HepG2 (cell line): ENCODE data around the gene NKRF. TPM values are rescaled to one million over a fixed set of nuclear protein-coding genes. Genes with fewer than 3 reads are reported as not detected.

Experiments used
- AGO1 ChIP-seq: fragments of 200-400 bp; formaldehyde crosslinking; IDR thresholded peaks from 2 replicates; pipeline ENCODE4 v1.6.1; 2017; ENCODE audit warnings: mild to moderate bottlenecking, low read depth, low read length, moderate library complexity; ENCODE audit not compliant: poor library complexity, severe bottlenecking
- GFI1 ChIP-seq: sonication (generic); formaldehyde crosslinking; IDR thresholded peaks from 2 replicates; pipeline ENCODE4 v1.5.0; 2020; ENCODE audit warnings: missing genetic modification reagents, mild to moderate bottlenecking, borderline replicate concordance
- IKZF5 ChIP-seq: IDR thresholded peaks from 2 replicates; pipeline ENCODE4 v1.6.1; 2018; ENCODE audit warnings: missing genetic modification reagents, mild to moderate bottlenecking, missing compliant biosample characterization
- SMAD9 ChIP-seq: sonication (generic); formaldehyde crosslinking; IDR thresholded peaks from 2 replicates; pipeline ENCODE4 v1.5.1; 2020; ENCODE audit warnings: mild to moderate bottlenecking, missing genetic modification reagents
- TCF12 ChIP-seq, 2 experiments: fragments of 450-650 bp in 1 of 2; sonication (generic) in 1 of 2; formaldehyde crosslinking in 1 of 2; IDR thresholded peaks; 2 replicates each; pipeline versions ENCODE4 v1.6.1 to v1.8.0; 2017 to 2022; ENCODE audit warnings: antibody characterized with exemption in 1 of 2, mild to moderate bottlenecking in 1 of 2, missing genetic modification reagents in 1 of 2, moderate library complexity in 1 of 2
- ZNF235 ChIP-seq: sonication (generic); formaldehyde crosslinking; IDR thresholded peaks from 2 replicates; pipeline ENCODE4 v1.8.1; 2023; ENCODE audit warnings: mild to moderate bottlenecking, missing genetic modification reagents, borderline replicate concordance
- polyA plus RNA-seq, 8 experiments: library from polyadenylated mRNA; depleted of rRNA in 3 of 8; stranded (reverse) in 7 of 8; unstranded in 1 of 8; fragments of >200 nt; fragmentation: Illumina TruSeq in 4 of 8; extraction: Trizol in 4 of 8; gene quantifications; 2 replicates each; pipeline versions ENCODE4 v1.2.1 to v1.2.3, GENCODE V29; 2011 to 2016; ENCODE audit warnings: low read depth in 4 of 8, missing spikeins in 1 of 8, mixed read lengths in 1 of 8; ENCODE audit not compliant: insufficient read depth in 1 of 8
- total RNA-seq, 5 experiments: library from RNA; depleted of rRNA; stranded (reverse); fragments of >200 nt; fragmentation: Illumina TruSeq; extraction: Trizol; gene quantifications; 2 replicates each; pipeline ENCODE4 v1.2.3, GENCODE V29; 2016; ENCODE audit warnings: low read depth in 1 of 5
- TF ChIP-seq, protein P1 (sequence below): sonication (generic); formaldehyde crosslinking; IDR thresholded peaks from 2 replicates; pipeline ENCODE4 v1.4.0; 2020; ENCODE audit warnings: mild to moderate bottlenecking, missing genetic modification reagents
- TF ChIP-seq, protein P2 (sequence below): sonication (generic); formaldehyde crosslinking; IDR thresholded peaks from 2 replicates; pipeline ENCODE4 v1.5.1; 2020; ENCODE audit warnings: missing genetic modification reagents, mild to moderate bottlenecking, borderline replicate concordance
- TF ChIP-seq, protein P3 (sequence below): sonication (generic); formaldehyde crosslinking; IDR thresholded peaks from 2 replicates; pipeline ENCODE4 v1.5.0; 2020; ENCODE audit warnings: mild to moderate bottlenecking, missing genetic modification reagents, moderate library complexity

NKRF gene
- total and polyA plus RNA-seq, 2 of the 13 experiments (the other 11 are each of a cell fraction or from before 2014, with no cell fraction given), result 3.3 to 6.0 TPM

DNA sequence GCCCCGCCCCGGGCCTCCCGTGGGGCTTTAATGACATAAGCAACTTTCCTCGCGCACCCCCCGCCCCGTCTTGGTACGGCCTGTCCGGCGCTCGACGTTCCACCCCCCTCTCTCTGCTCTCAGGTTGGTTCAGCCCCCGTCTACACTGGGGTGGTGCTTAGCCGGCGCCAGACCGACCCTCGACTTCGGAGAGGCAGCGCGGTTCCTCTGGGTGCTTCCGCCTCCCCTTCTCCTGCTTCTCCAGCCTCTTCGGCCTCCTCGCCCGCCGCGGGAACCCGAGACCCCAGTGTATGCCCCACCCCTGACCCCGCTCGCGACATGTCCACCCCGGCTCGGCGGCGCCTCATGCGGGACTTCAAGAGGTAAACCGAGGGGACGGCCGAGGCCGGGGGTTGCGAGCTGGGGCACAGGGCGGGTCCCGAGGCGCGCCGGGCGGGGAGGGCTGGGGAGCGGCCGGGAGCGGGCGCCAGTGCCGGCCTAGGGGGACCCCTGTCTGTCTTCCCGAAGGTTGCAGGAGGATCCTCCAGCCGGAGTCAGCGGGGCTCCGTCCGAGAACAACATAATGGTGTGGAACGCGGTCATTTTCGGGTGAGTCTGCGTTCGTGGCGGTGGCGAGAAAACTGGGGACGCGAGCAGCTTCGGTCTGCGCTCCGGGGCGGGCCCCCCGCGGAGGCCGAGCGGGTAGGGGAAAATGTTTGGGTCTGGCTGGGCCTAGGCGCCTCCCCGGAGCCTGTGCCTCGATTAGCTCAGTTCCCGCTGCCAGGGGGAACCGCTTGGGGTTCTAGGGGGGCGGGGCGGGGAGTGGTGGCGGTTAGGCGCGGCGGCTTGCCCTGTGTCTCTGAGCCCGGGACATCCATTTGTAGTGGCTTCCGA is 31.6 kb downstream of the NKRF start, which contains the start of gene UBE2A (continued):
- TF ChIP-seq, protein P1, sequence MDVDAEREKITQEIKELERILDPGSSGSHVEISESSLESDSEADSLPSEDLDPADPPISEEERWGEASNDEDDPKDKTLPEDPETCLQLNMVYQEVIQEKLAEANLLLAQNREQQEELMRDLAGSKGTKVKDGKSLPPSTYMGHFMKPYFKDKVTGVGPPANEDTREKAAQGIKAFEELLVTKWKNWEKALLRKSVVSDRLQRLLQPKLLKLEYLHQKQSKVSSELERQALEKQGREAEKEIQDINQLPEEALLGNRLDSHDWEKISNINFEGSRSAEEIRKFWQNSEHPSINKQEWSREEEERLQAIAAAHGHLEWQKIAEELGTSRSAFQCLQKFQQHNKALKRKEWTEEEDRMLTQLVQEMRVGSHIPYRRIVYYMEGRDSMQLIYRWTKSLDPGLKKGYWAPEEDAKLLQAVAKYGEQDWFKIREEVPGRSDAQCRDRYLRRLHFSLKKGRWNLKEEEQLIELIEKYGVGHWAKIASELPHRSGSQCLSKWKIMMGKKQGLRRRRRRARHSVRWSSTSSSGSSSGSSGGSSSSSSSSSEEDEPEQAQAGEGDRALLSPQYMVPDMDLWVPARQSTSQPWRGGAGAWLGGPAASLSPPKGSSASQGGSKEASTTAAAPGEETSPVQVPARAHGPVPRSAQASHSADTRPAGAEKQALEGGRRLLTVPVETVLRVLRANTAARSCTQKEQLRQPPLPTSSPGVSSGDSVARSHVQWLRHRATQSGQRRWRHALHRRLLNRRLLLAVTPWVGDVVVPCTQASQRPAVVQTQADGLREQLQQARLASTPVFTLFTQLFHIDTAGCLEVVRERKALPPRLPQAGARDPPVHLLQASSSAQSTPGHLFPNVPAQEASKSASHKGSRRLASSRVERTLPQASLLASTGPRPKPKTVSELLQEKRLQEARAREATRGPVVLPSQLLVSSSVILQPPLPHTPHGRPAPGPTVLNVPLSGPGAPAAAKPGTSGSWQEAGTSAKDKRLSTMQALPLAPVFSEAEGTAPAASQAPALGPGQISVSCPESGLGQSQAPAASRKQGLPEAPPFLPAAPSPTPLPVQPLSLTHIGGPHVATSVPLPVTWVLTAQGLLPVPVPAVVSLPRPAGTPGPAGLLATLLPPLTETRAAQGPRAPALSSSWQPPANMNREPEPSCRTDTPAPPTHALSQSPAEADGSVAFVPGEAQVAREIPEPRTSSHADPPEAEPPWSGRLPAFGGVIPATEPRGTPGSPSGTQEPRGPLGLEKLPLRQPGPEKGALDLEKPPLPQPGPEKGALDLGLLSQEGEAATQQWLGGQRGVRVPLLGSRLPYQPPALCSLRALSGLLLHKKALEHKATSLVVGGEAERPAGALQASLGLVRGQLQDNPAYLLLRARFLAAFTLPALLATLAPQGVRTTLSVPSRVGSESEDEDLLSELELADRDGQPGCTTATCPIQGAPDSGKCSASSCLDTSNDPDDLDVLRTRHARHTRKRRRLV (CRISPR knock-in tag), result no peak
- TF ChIP-seq TCF12 (IDR thresholded peaks at IDR 0.05) (no peak), TCF12 (CRISPR knock-in tag; IDR thresholded peaks at IDR 0.05) (no peak), IKZF5 (0 out of 2 replicates have a peak, but pooled peaks have one; percentile 14), AGO1 (no peak), SMAD9 (CRISPR knock-in tag) (no peak), ZNF235 (CRISPR knock-in tag) (no peak), GFI1 (CRISPR knock-in tag) (0 out of 2 replicates have a peak, but pooled peaks have one; percentile 45)
- TF ChIP-seq, protein P2, sequence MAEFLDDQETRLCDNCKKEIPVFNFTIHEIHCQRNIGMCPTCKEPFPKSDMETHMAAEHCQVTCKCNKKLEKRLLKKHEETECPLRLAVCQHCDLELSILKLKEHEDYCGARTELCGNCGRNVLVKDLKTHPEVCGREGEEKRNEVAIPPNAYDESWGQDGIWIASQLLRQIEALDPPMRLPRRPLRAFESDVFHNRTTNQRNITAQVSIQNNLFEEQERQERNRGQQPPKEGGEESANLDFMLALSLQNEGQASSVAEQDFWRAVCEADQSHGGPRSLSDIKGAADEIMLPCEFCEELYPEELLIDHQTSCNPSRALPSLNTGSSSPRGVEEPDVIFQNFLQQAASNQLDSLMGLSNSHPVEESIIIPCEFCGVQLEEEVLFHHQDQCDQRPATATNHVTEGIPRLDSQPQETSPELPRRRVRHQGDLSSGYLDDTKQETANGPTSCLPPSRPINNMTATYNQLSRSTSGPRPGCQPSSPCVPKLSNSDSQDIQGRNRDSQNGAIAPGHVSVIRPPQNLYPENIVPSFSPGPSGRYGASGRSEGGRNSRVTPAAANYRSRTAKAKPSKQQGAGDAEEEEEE, result no peak
- TF ChIP-seq, protein P3, sequence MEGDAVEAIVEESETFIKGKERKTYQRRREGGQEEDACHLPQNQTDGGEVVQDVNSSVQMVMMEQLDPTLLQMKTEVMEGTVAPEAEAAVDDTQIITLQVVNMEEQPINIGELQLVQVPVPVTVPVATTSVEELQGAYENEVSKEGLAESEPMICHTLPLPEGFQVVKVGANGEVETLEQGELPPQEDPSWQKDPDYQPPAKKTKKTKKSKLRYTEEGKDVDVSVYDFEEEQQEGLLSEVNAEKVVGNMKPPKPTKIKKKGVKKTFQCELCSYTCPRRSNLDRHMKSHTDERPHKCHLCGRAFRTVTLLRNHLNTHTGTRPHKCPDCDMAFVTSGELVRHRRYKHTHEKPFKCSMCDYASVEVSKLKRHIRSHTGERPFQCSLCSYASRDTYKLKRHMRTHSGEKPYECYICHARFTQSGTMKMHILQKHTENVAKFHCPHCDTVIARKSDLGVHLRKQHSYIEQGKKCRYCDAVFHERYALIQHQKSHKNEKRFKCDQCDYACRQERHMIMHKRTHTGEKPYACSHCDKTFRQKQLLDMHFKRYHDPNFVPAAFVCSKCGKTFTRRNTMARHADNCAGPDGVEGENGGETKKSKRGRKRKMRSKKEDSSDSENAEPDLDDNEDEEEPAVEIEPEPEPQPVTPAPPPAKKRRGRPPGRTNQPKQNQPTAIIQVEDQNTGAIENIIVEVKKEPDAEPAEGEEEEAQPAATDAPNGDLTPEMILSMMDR (CRISPR knock-in tag), result 0 out of 2 replicates have a peak, but pooled peaks have one; percentile 26
